Panc1 (cell line): ENCODE results near the gene TFB1M. TPM values are rescaled to one million over a fixed set of nuclear protein-coding genes. Genes with fewer than 3 reads are reported as not detected.
"Not testable (repeated sequence)": the region's sequence is repeated elsewhere in the genome, so short reads cannot be mapped to it uniquely, and the experiment has no call there.

ENCODE experiments used
- ATAC-seq: fragments of 200-7000 bp; cut with Tn5 transposase; 2 replicates; pipeline ENCODE4 v1.9.1; 2020; ENCODE audit warnings: mild to moderate bottlenecking, moderate library complexity
- Bru-seq: library from RNA; stranded (reverse); fragments of 400-500 nt; gene quantifications from one replicate; lab custom pipeline; 2021; lab: Mats Ljungman, UMichigan
- BruChase-seq, 2 experiments: library from RNA; stranded (reverse); fragments of 400-500 nt; gene quantifications; one replicate each; lab custom pipeline; 2021; lab: Mats Ljungman, UMichigan
- BruUV-seq: library from RNA; stranded (reverse); fragments of 400-500 nt; replicated peaks from 2 replicates; lab custom pipeline; 2021; lab: Mats Ljungman, UMichigan
- CTCF ChIA-PET: fragments of 300-600 bp; sonication (Branson Sonifier 250); formaldehyde crosslinking; loops from one replicate; lab custom pipeline; 2022; ENCODE audit warnings: antibody characterized with exemption; lab: Charles Lee
- POLR2A ChIA-PET: fragments of 300-600 bp; sonication (Branson Sonifier 250); formaldehyde crosslinking; loops from one replicate; lab custom pipeline; 2022; ENCODE audit warnings: antibody characterized with exemption; lab: Charles Lee
- DNase-seq: peaks from one replicate; pipeline ENCODE4 v3.0.0-alpha.2; 2010; ENCODE audit warnings: low read depth, low spot score
- H3K27ac ChIP-seq: 2 replicates; pipeline ENCODE4 v1.5.1; 2011; ENCODE audit warnings: mild to moderate bottlenecking, low read length, inconsistent platforms
- H3K27me3 ChIP-seq: fragments of 200-500 bp; sonication (Bioruptor generic); 2 replicates; pipeline ENCODE4 v1.6.0; 2014; ENCODE audit warnings: low read length, inconsistent platforms; ENCODE audit not compliant: control insufficient read depth, insufficient read depth
- H3K36me3 ChIP-seq: fragments of 200-500 bp; sonication (Bioruptor generic); 2 replicates; pipeline ENCODE4 v1.5.1; 2014; ENCODE audit warnings: inconsistent platforms, mild to moderate bottlenecking, low read length, moderate library complexity; ENCODE audit not compliant: control insufficient read depth, insufficient read depth
- H3K4me1 ChIP-seq: 2 replicates; pipeline ENCODE4 v1.5.1; 2011; ENCODE audit warnings: inconsistent platforms, mild to moderate bottlenecking, low read length, moderate library complexity; ENCODE audit not compliant: control insufficient read depth, insufficient read depth
- H3K4me3 ChIP-seq, 2 experiments: 2 replicates each; pipeline ENCODE4 v1.5.1; 2011 to 2012; ENCODE audit warnings: low read depth in 2 of 2, low read length in 2 of 2, mild to moderate bottlenecking in 2 of 2, inconsistent platforms in 1 of 2, moderate library complexity in 1 of 2
- H3K9me3 ChIP-seq: fragments of 200-500 bp; sonication (Bioruptor generic); 2 replicates; pipeline ENCODE4 v1.5.1; 2014; ENCODE audit warnings: low read depth, mild to moderate bottlenecking, inconsistent platforms, low read length, moderate library complexity; ENCODE audit not compliant: control insufficient read depth, insufficient read depth
- CTCF ChIP-seq: fragments of 450-650 bp; IDR thresholded peaks from 2 replicates; pipeline ENCODE4 v1.5.1; 2017; ENCODE audit warnings: mild to moderate bottlenecking
- POLR2AphosphoS5 ChIP-seq: IDR thresholded peaks from 2 replicates; pipeline ENCODE4 v1.6.1; 2012; ENCODE audit warnings: mild to moderate bottlenecking, low read depth, low read length, moderate library complexity
- REST ChIP-seq, 2 experiments: IDR thresholded peaks; 2 replicates each; pipeline ENCODE4 v1.6.1; 2011 to 2012; ENCODE audit warnings: low read depth in 2 of 2, control low read depth in 1 of 2, low read length in 1 of 2, mild to moderate bottlenecking in 1 of 2, moderate library complexity in 1 of 2; ENCODE audit not compliant: insufficient read depth in 1 of 2
- SIN3A ChIP-seq: IDR thresholded peaks from 2 replicates; pipeline ENCODE4 v1.6.1; 2012; ENCODE audit warnings: low read depth, mild to moderate bottlenecking, low read length, moderate library complexity, borderline replicate concordance; ENCODE audit not compliant: insufficient read depth
- TCF7L2 ChIP-seq: IDR thresholded peaks from 2 replicates; pipeline ENCODE4 v1.6.1; 2011; ENCODE audit warnings: mild to moderate bottlenecking, low read depth, low read length, inconsistent platforms
- in situ Hi-C: cut with HindIII; loops from 2 replicates; pipeline ENCODE4 v1.10.0; 2016; ENCODE audit warnings: low sequenced_read_pairs, low pct_unique_long_range_greater_than_20kb
- intact Hi-C: fragments of 100-400 bp; cut with micrococcal nuclease; formaldehyde crosslinking; loops from one replicate; pipeline ENCODE4 v1.10.0; 2022; ENCODE audit not compliant: unreplicated experiment
- long read RNA-seq: library from polyadenylated mRNA; unstranded; transcript quantifications from one replicate; pipeline ENCODE4 v2.0.0, GENCODE V29; 2021; ENCODE audit not compliant: unreplicated experiment
- polyA plus RNA-seq: library from polyadenylated mRNA; unstranded; fragments of >200 nt; gene quantifications from one replicate; pipeline ENCODE4 v1.2.1, GENCODE V29; 2012; ENCODE audit warnings: missing spikeins; ENCODE audit not compliant: insufficient read length
- total RNA-seq: library from RNA; stranded (reverse); gene quantifications from one replicate; pipeline ENCODE4 v1.2.1, GENCODE V29; 2021; ENCODE audit not compliant: unreplicated experiment

The TFB1M gene
- total RNA-seq = 32.0 TPM
- polyA plus RNA-seq = 36.0 TPM
- percentile 76 among the genes with signal in this experiment for Bru-seq, nascent RNA
- BruChase-seq, experiment 1, labeled RNA remaining after a 2-hour chase = percentile 72 among the genes with signal in this experiment
- percentile 60 among the genes with signal in this experiment for BruChase-seq, experiment 2, labeled RNA remaining after a 6-hour chase
- long read RNA-seq, transcript TFB1M-201 (7 exons, 1,424 nt) = major isoform, 47 of 107 reads
- long read RNA-seq, partial matches to known transcripts = 8 of 107 reads
- long read RNA-seq, other reads (novel, unspliced or antisense) = 52 of 107 reads

GRCh38 chr6:155314092-155314772 is at the start of gene TFB1M:
TFB1M (minus strand) TSS chr6:155314484; CDS start chr6:155314428, 56 bp downstream.
- TSS peak; percentile 86 for BruUV-seq
- no peaks in the 10 kb centered on the region for H3K27me3 ChIP-seq
- no peaks in the 10 kb centered on the region for H3K9me3 ChIP-seq
- intact Hi-C loops = loop anchor here (10.0 kb wide), 1 partner anchor 129 kb away; no protein-coding TSS in a partner anchor
- DNase-seq = peak; percentile 96
- ATAC-seq = peak; percentile 99
- CTCF ChIA-PET = interaction anchor here (0.9 kb wide), 1 partner anchor 137 kb away, joined by 3 read pairs; no protein-coding TSS in a partner anchor
- peaks cover 17% of the 10 kb centered on the region for H3K4me1 ChIP-seq
- peak within 1 kb of the TSS; percentile 80 to 97 for H3K4me3 ChIP-seq
- H3K36me3 ChIP-seq = peaks cover 9% of the 10 kb centered on the region
- peak within 1 kb of the TSS; percentile 98 for H3K27ac ChIP-seq
- in situ Hi-C loops = no loop called here
- POLR2A ChIA-PET = interaction anchor here (0.6 kb wide), 2 partner anchors 14 to 101 kb away, joined by 3 to 7 read pairs; no protein-coding TSS in a partner anchor
- TF ChIP-seq SIN3A = no peak
- no peak; the same call in 1 of the 2 replicates for TF ChIP-seq POLR2AphosphoS5
- no peak for TF ChIP-seq CTCF
- TF ChIP-seq REST (IDR thresholded peaks at IDR 0.05; ENCODE audit: insufficient read depth in 1 of 2, low read depth in 2 of 2, low read length in 1 of 2) = no peak
- no peak for TF ChIP-seq TCF7L2

- intact Hi-C loops, H3K27me3 ChIP-seq, in situ Hi-C loops, DNase-seq, ATAC-seq, BruUV-seq, POLR2A ChIA-PET, H3K4me1 ChIP-seq, H3K4me3 ChIP-seq, H3K27ac ChIP-seq, H3K36me3 ChIP-seq, H3K9me3 ChIP-seq: not testable (repeated sequence)
- CTCF ChIA-PET = interaction anchor here (0.6 kb wide), 1 partner anchor 18 kb away, joined by 5 read pairs; no protein-coding TSS in a partner anchor
These were observed 49.7 kb upstream of the TFB1M start for GRCh38 chr6:155364021-155364420.

- DNase-seq, H3K27me3 ChIP-seq, intact Hi-C loops, BruUV-seq, CTCF ChIA-PET, H3K4me3 ChIP-seq, in situ Hi-C loops, H3K27ac ChIP-seq, H3K4me1 ChIP-seq, H3K9me3 ChIP-seq, H3K36me3 ChIP-seq, POLR2A ChIA-PET, ATAC-seq: not testable (repeated sequence)
These were observed 48.8 kb upstream of the TFB1M start for GRCh38 chr6:155362968-155363632.
